ENCODE data around the gene KCNQ5. TPM values are rescaled to one million over a fixed set of nuclear protein-coding genes. Genes with fewer than 3 reads are reported as not detected.
A peak's percentile ranks its signal among the peaks of the same experiment; 100 is the strongest.

The KCNQ5 gene
- total and polyA plus RNA-seq, 8 donors: 1.7 to 4.5 (median 2.5) TPM

- TF ChIP-seq CTCF (IDR thresholded peaks at IDR 0.05): no peak
- intact Hi-C loops (cut with DNase I): no loop called here
- H3K9me3 ChIP-seq: no peaks in the 10 kb centered on the region
- ATAC-seq (no peak), DNase-seq (no peak)
- peaks cover 0 to 3% of the 10 kb centered on the region in 2 donors for H3K4me1 ChIP-seq
- H3K4me3 ChIP-seq: no peak overlapping the region
- no peaks in the 10 kb centered on the region for H3K27me3 ChIP-seq
- H3K36me3 ChIP-seq: no peaks in the 10 kb centered on the region
- H3K27ac ChIP-seq: no peak overlapping the region
Measured at GRCh38 chr6:72922401-72922800, 300.5 kb downstream of the KCNQ5 start.

- ATAC-seq (no peak), DNase-seq (peak in 2 of 4 donors; percentile 83 to 85)
- Histone ChIP-seq H3K9me3 (no peaks in the 10 kb centered on the region), H3K27me3 (no peaks in the 10 kb centered on the region), H3K27ac (no peak overlapping the region), H3K36me3 (no peaks in the 10 kb centered on the region), H3K4me3 (no peak overlapping the region), H3K4me1 (peaks cover 0 to 3% of the 10 kb centered on the region in 2 donors)
- TF ChIP-seq CTCF (IDR thresholded peaks at IDR 0.05): no peak
- intact Hi-C loops (cut with DNase I): no loop called here
Measured at GRCh38 chr6:72925136-72925535, 303.3 kb downstream of the KCNQ5 start.

GRCh38 chr6:72930556-72931132 lies 308.8 kb downstream of the KCNQ5 start:
- H3K36me3 ChIP-seq: no peaks in the 10 kb centered on the region
- H3K27ac ChIP-seq: no peak overlapping the region
- TF ChIP-seq CTCF (IDR thresholded peaks at IDR 0.05): no peak
- H3K27me3 ChIP-seq: no peaks in the 10 kb centered on the region
- DNase-seq: no peak
- no peak for ATAC-seq
- H3K4me1 ChIP-seq: peaks cover 0 to under 1% of the 10 kb centered on the region in 2 donors
- H3K9me3 ChIP-seq: no peaks in the 10 kb centered on the region
- H3K4me3 ChIP-seq: no peak overlapping the region
- intact Hi-C loops (cut with DNase I): no loop called here

GRCh38 chr6:72931325-72931887 lies 309.5 kb downstream of the KCNQ5 start:
- Histone ChIP-seq H3K4me1 (no peaks in the 10 kb centered on the region), H3K27me3 (no peaks in the 10 kb centered on the region), H3K4me3 (no peak overlapping the region), H3K27ac (no peak overlapping the region), H3K36me3 (no peaks in the 10 kb centered on the region), H3K9me3 (no peaks in the 10 kb centered on the region)
- no peak for TF ChIP-seq CTCF (IDR thresholded peaks at IDR 0.05)
- intact Hi-C loops (cut with DNase I): no loop called here
- no peak for ATAC-seq
- DNase-seq: no peak

- intact Hi-C loops (cut with DNase I): no loop called here
- no peak overlapping the region for H3K4me3 ChIP-seq
- no peaks in the 10 kb centered on the region for H3K36me3 ChIP-seq
- ATAC-seq: no peak
- TF ChIP-seq CTCF (IDR thresholded peaks at IDR 0.05): no peak
- no peaks in the 10 kb centered on the region for H3K9me3 ChIP-seq
- no peaks in the 10 kb centered on the region for H3K4me1 ChIP-seq
- no peak for DNase-seq
- no peaks in the 10 kb centered on the region for H3K27me3 ChIP-seq
- no peak overlapping the region for H3K27ac ChIP-seq
Measured at GRCh38 chr6:72933233-72933632, 311.4 kb downstream of the KCNQ5 start.

Data from left lung (tissue), 10 donors.